ENCODE results near the gene PODNL1.

Gene PODNL1

DNA sequence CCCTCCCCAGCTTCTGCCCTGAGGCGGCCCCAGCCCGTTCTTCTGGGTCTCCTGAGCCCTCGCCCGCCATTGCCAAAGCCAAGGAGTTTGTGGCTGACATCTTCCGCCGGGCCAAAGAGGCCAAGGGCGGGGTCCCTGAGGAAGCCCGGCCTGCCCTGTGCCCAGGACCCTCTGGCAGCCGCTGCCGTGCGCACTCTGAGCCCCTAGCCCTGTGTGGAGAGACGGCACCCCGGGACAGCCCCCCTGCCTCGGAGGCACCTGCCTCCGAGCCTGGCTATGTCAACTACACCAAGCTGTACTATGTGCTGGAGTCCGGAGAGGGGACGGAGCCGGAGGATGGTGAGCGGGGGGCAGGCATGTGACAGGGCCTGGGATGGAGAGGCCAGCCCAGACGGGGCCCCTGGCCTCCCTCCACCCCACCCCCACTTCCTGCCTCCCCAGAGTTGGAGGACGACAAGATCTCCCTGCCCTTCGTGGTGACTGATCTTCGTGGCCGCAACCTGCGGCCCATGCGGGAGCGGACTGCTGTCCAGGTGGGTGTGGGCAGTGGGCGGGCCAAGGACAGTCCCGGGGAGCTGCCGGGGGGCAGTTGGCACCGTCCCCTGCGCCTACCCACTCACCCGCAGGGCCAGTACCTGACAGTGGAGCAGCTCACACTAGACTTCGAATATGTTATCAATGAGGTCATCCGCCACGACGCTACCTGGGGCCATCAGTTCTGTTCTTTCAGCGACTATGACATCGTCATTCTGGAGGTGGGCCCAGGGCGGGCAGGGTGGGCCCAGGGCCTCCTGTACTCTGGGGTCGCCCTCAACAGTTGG is 21.1 kb upstream of the PODNL1 start:
- intact Hi-C loops (cut with DNase I): loop anchor here (10.0 kb wide), 1 partner anchor 55 kb away; the partner anchor contains the start of genes BRME1 and CC2D1A
- DNase-seq: no peak

DNA sequence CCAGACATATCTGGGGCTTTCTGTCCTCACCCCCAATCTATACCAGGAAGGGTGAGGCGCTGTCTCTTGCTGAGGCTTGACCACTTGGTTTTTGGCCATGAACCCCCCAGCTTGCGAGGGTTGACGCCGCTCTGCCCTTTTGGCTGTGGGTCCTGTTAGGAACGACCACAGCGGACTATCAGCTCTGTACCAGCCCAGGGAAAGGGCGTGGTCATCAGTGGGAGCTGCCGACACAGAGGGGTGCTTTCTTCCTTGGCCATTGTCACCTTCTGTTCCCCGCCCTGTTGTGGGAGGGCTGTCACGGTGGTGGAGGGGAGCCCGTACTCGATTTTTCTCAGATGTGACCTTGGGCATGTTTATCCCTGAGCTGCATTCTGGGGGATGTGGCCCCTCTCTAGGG is 19.8 kb upstream of the PODNL1 start:
- no peak for DNase-seq
- intact Hi-C loops (cut with DNase I): loop anchor here (10.0 kb wide), 1 partner anchor 53 kb away; the partner anchor contains the start of genes BRME1 and CC2D1A

DNA sequence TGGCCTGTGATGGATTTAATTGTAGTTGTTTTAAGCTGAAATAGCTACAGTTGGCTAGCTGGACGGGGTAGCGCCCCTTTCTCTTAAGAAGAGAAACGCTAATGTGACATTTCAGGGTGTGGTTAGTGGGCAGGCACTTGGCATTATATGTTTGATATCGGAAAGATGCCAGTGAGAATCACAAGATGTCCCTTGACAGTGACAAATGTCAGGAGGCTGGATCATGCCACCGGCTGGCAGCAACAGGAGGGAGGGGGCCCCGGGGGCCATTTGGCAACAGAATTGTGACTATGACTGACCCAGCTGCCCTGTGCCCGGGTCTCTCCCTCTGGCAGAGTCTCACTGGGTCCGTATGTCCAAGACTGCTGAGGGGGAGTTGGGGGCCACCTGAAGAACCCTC is 18.8 kb upstream of the PODNL1 start:
- DNase-seq: no peak
- intact Hi-C loops (cut with DNase I): loop anchor here (10.0 kb wide), 1 partner anchor 52 kb away; the partner anchor contains the start of genes BRME1 and CC2D1A

DNA sequence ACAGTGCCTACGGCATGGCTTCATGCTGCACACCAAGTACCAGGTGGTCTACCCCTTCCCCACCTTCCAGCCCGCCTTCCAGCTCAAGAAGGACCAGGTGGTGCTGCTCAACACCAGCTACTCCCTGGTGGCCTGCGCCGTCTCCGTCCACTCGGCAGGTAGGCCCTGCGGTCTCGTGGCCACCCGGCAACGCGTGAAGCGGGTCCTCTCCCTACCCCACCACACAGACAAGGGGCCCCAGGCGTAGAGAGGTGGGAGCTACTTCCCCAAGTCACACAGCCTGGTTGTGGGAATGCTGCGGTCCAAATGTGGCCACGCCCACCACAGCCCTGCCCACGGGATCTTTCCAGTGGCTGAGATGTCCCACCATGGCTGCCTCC is 18.1 kb upstream of the PODNL1 start:
- intact Hi-C loops (cut with DNase I): loop anchor here (10.0 kb wide), 1 partner anchor 52 kb away; the partner anchor contains the start of genes BRME1 and CC2D1A
- DNase-seq: no peak

DNA sequence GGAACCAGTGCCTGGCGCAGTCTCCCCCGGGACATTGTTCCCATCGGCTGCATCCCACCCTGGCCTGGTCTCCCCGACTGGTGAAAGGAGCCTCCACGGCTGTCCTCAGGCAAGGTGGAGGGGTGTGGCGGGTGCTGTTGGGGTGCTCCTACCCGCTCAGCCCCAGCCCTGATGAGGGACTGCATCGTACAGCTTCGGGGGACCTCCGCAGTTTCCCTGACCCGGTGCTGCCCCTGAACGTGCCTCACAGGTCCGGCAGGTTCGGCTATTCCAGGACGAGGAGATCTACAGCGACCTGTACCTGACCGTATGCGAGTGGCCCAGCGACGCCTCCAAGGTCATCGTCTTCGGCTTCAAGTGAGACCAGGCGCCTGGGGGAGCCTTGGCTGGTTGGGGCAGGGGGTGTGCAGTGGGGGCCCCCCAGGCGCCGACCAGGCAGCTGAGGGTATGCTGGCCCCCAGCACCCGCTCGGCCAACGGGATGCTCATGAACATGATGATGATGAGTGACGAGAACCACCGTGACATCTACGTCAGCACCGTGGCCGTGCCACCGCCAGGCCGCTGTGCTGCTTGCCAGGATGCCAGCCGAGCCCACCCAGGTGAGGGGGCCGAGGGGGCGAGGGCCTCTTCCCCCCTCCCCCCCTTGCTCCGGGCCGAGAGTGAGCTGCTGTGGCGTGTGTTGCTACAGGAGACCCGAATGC is 17.6 kb upstream of the PODNL1 start:
- intact Hi-C loops (cut with DNase I): loop anchor here (10.0 kb wide), 1 partner anchor 51 kb away; the partner anchor contains the start of genes BRME1 and CC2D1A
- DNase-seq: no peak

GRCh38 chr19:13954185-13954584 is 16.0 kb upstream of the PODNL1 start:
- DNase-seq: no peak
- intact Hi-C loops (cut with DNase I): loop anchor here (5.0 to 10.0 kb wide), 2 partner anchors 48 to 49 kb away; partner anchors contain the start of genes BRME1 and CC2D1A

DNA sequence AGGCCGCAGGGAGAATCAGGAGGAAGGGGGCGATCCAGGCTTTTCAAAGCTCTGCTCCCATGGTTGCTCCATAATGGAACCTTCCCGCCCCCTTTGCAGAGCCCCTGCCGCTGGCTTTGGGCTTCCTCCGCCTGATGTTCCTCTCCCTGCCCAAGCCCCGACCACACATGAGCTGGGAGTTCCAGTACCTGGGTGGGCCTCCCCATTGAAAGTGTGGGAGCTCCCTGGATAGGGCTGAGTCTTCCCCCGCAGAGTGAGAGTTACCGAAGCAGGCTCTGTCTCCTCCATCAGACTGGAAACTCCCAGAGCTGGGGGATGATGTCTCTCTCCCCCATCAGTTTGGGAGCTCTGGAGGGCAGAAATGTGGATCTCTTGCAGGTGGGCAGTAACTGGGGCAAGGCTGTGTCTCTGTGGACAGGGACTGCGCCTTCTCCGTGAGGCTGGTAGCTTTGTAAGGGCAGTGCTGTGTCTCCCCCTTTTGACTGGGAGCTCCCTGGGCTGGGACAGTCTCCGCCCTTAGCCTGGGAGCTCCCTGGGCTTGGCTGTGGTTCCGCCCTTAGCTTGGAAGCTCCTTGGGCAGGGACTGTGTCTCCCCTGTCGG is 14.8 kb upstream of the PODNL1 start:
- DNase-seq: no peak

DNA sequence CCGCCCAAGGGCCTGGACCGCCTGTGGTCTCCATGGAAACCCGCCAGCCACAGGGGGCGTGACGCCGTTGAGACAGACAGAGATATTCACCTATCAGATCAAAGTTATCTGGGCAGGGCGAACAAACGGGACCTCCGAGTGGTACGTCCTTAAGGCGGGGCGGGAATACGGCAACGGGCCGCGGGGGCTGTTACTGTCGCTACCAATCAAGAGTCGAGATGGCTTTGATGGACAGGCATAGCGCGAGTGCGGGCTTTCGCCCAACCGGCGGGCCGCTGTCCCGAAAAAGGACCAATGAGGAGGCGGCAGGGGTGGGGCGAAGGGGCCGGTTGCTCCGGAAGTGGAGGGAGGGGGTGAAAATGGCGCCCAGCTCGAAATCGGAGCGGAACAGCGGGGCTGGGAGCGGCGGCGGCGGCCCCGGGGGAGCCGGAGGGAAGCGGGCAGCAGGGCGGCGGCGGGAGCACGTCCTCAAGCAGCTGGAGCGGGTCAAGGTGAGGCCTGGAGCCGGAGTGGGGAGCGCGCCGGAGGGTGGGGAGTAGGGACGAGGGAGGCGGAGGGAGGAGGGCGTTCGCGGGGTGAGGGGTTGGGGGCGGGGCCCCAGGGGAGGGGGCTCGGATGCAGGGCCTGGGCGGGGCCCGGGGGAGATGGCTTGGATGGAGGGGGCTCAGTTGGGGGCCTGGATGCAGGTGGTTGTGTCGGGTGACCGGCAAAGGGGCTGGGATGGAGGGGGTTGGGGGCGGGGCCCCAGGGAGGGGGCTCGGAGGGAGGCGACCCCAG is 14.1 kb upstream of the PODNL1 start, which contains the start of gene DCAF15:
Gene DCAF15, plus strand, starts transcription at position 356 of the 777 bp plus-strand sequence. Its CDS starts 4 bp downstream, at position 360.
- intact Hi-C loops (cut with DNase I): loop anchor here (5.0 to 10.0 kb wide), 2 partner anchors 48 to 50 kb away; partner anchors contain the start of genes BRME1 and CC2D1A

More for the DNA sequence above, 14.8 kb upstream of the PODNL1 start:
- intact Hi-C loops (cut with DNase I): loop anchor here (5.0 to 10.0 kb wide), 2 partner anchors 48 to 49 kb away; partner anchors contain the start of genes BRME1 and CC2D1A

GRCh38 chr19:13951799-13952153 is 13.6 kb upstream of the PODNL1 start:
- DNase-seq: no peak
- intact Hi-C loops (cut with DNase I): loop anchor here (5.0 to 10.0 kb wide), 2 partner anchors 47 to 51 kb away; partner anchors contain the start of genes BRME1 and CC2D1A

More for the DNA sequence above, 14.1 kb upstream of the PODNL1 start, which contains the start of gene DCAF15:
- DNase-seq: peak; percentile 99 to 100 (median 100)

- intact Hi-C loops (cut with DNase I): loop anchor here (5.0 to 10.0 kb wide), 2 partner anchors 46 to 51 kb away; partner anchors contain the start of genes BRME1 and CC2D1A
- DNase-seq: no peak
Measured at GRCh38 chr19:13951043-13951442, 12.8 kb upstream of the PODNL1 start.

DNA sequence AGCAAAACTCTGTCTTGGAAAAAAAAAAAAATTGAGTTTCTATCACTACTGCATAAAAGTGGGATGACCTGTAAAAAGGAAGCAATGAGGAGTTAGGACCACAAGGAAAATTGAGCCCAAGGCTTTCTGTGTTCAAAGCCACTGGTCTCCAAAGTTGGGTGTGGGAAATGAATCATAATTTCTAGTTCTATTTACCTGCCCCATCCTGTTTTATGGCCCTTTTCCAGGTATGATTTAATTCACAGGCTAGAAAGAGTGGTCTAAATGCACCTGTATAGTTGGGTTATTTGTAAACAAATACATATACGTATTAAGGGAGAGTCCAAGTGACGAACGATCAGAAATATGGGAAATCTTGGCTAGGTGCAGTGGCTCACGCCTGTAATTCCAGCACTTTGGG is 8.2 kb upstream of the PODNL1 start:
- intact Hi-C loops (cut with DNase I): no loop called here

GRCh38 chr19:13942023-13942684 is 3.9 kb upstream of the PODNL1 start:
- intact Hi-C loops (cut with DNase I): no loop called here
- no peak for DNase-seq

More for the DNA sequence above, 8.2 kb upstream of the PODNL1 start:
- no peak for DNase-seq

- intact Hi-C loops (cut with DNase I): no loop called here
- no peak for DNase-seq
Measured at GRCh38 chr19:13937479-13938300, 527 bp downstream of the PODNL1 start.

GRCh38 chr19:13935765-13936510 is 2.3 kb downstream of the PODNL1 start:
- intact Hi-C loops (cut with DNase I): no loop called here
- DNase-seq: no peak

GRCh38 chr19:13934785-13935109 is 3.5 kb downstream of the PODNL1 start:
- no peak for DNase-seq

GRCh38 chr19:13932911-13933393 is 5.3 kb downstream of the PODNL1 start:
- intact Hi-C loops (cut with DNase I): no loop called here
- no peak for DNase-seq

More at GRCh38 chr19:13934785-13935109, 3.5 kb downstream of the PODNL1 start:
- intact Hi-C loops (cut with DNase I): no loop called here

DNA sequence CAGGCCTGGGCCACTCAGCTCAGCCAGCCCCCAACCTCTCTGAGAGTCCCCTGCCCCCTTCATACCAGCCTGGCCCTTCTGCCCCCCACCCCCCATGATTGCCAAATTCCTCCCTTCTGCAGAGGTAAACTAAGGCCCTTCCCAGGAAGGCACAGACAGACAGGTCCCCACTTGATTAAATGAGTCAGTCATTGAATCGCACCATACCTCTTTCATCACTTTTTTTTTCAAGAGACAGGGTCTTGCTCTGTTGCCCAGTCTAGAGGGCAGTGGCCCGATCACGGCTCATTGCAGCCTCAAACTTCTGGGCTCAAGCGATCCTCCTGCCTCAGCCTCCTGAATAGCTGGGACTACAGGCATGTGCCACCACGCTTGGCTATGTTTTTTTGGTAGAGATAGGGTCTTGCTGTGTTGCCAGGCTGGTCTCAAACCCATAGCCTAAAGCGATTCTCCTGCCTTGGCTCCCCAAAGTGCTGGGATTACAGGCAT is 6.0 kb downstream of the PODNL1 start:
- DNase-seq: no peak
- intact Hi-C loops (cut with DNase I): no loop called here

All from posterior cingulate gyrus (tissue), 11 donors.